ENCODE data around the gene SF3B1.
"Not testable (repeated sequence)": the region's sequence is repeated elsewhere in the genome, so short reads cannot be mapped to it uniquely, and the experiment has no call there.

Gene SF3B1

GRCh38 chr2:197378086-197378485, 56.7 kb downstream of the SF3B1 start:
- no peak for DNase-seq

GRCh38 chr2:197377670-197378069, 57.2 kb downstream of the SF3B1 start:
- DNase-seq = no peak

- DNase-seq = no peak
Observed at GRCh38 chr2:197372592-197372991, 62.2 kb downstream of the SF3B1 start.

- DNase-seq = not testable (repeated sequence)
Observed at GRCh38 chr2:197370664-197371063, 64.2 kb downstream of the SF3B1 start.

GRCh38 chr2:197369933-197370320, 64.9 kb downstream of the SF3B1 start:
- DNase-seq = no peak

GRCh38 chr2:197369228-197369932, 65.4 kb downstream of the SF3B1 start:
- no peak for DNase-seq

GRCh38 chr2:197368412-197368811, 66.4 kb downstream of the SF3B1 start:
- no peak for DNase-seq

- no peak for DNase-seq
Observed at GRCh38 chr2:197363998-197364397, 70.8 kb downstream of the SF3B1 start.

- no peak for DNase-seq
Observed at GRCh38 chr2:197360744-197361156, 74.1 kb downstream of the SF3B1 start.

GRCh38 chr2:197359859-197360258, 75.0 kb downstream of the SF3B1 start:
- DNase-seq = no peak

GRCh38 chr2:197358931-197359330, 75.9 kb downstream of the SF3B1 start:
- no peak for DNase-seq

GRCh38 chr2:197357986-197358385, 76.8 kb downstream of the SF3B1 start:
- no peak for DNase-seq

GRCh38 chr2:197356136-197356535, 78.7 kb downstream of the SF3B1 start:
- no peak for DNase-seq

- no peak for DNase-seq
Observed at GRCh38 chr2:197354169-197354558, 80.7 kb downstream of the SF3B1 start.

- DNase-seq = no peak
Observed at GRCh38 chr2:197353393-197354168, 81.2 kb downstream of the SF3B1 start.

- no peak for DNase-seq
Observed at GRCh38 chr2:197349699-197350098, 85.1 kb downstream of the SF3B1 start.

- DNase-seq = no peak
Observed at GRCh38 chr2:197348721-197349360, 86.0 kb downstream of the SF3B1 start.

GRCh38 chr2:197345846-197346370, 88.9 kb downstream of the SF3B1 start:
- DNase-seq = no peak

- DNase-seq = not testable (repeated sequence)
Observed at GRCh38 chr2:197343968-197344367, 90.9 kb downstream of the SF3B1 start.

GRCh38 chr2:197340591-197340990, 94.2 kb downstream of the SF3B1 start:
- DNase-seq = no peak
